ENCODE measurements around the gene CRIP1.

Gene CRIP1

GRCh38 chr14:105450864-105451720, 35.6 kb upstream of the CRIP1 start:
- TF ChIP-seq CTCF (IDR thresholded peaks at IDR 0.05; ENCODE audit: low read depth, low read length): no peak
- no peak overlapping the region for H3K4me3 ChIP-seq (ENCODE audit: low read depth, low read length)
- in situ Hi-C loops (cut with HindIII; ENCODE audit: low sequenced_read_pairs): no loop called here
- DNase-seq (ENCODE audit: low read depth, low spot score): no peak

- TF ChIP-seq CTCF (IDR thresholded peaks at IDR 0.05; ENCODE audit: low read depth, low read length): no peak
- no peak for DNase-seq (ENCODE audit: low read depth, low spot score)
- H3K4me3 ChIP-seq (ENCODE audit: low read depth, low read length): no peak overlapping the region
- in situ Hi-C loops (cut with HindIII; ENCODE audit: low sequenced_read_pairs): no loop called here
These were observed 33.7 kb upstream of the CRIP1 start for GRCh38 chr14:105452963-105453362.

- no peak overlapping the region for H3K4me3 ChIP-seq (ENCODE audit: low read depth, low read length)
- TF ChIP-seq CTCF (IDR thresholded peaks at IDR 0.05; ENCODE audit: low read depth, low read length): no peak
- in situ Hi-C loops (cut with HindIII; ENCODE audit: low sequenced_read_pairs): no loop called here
- no peak for DNase-seq (ENCODE audit: low read depth, low spot score)
These were observed 32.8 kb upstream of the CRIP1 start for GRCh38 chr14:105453847-105454246.

GRCh38 chr14:105455086-105455640, 31.5 kb upstream of the CRIP1 start:
- no peak for DNase-seq (ENCODE audit: low read depth, low spot score)
- no peak overlapping the region for H3K4me3 ChIP-seq (ENCODE audit: low read depth, low read length)
- TF ChIP-seq CTCF (IDR thresholded peaks at IDR 0.05; ENCODE audit: low read depth, low read length): no peak
- in situ Hi-C loops (cut with HindIII; ENCODE audit: low sequenced_read_pairs): no loop called here

GRCh38 chr14:105455766-105456660, 30.7 kb upstream of the CRIP1 start:
- H3K4me3 ChIP-seq (ENCODE audit: low read depth, low read length): no peak overlapping the region
- no peak for DNase-seq (ENCODE audit: low read depth, low spot score)
- in situ Hi-C loops (cut with HindIII; ENCODE audit: low sequenced_read_pairs): no loop called here
- no peak for TF ChIP-seq CTCF (IDR thresholded peaks at IDR 0.05; ENCODE audit: low read depth, low read length)
